D721Med (cell line): ENCODE measurements around the gene LTA.

Experiments
- DNase-seq: peaks from one replicate; pipeline ENCODE4 v3.0.0; 2011; ENCODE audit warnings: low spot score; ENCODE audit not compliant: insufficient read length
- FAIRE-seq: peaks from 2 replicates; lab custom pipeline; 2011; peaks lifted over from hg19 to GRCh38; lab: Jason Lieb, UNC
- CTCF ChIP-seq: IDR thresholded peaks from 2 replicates; pipeline ENCODE4 v1.5.1; 2012; ENCODE audit warnings: mild to moderate bottlenecking, control low read depth; ENCODE audit not compliant: insufficient read depth; ENCODE audit errors: missing control alignments

The LTA gene

GRCh38 chr6:31621991-31622390, 49.9 kb downstream of the LTA start:
- no peak for FAIRE-seq
- no peak for DNase-seq
- TF ChIP-seq CTCF: no peak

- no peak for TF ChIP-seq CTCF
- DNase-seq: no peak
- FAIRE-seq: no peak
Observed at GRCh38 chr6:31622684-31623091, 50.6 kb downstream of the LTA start.
